Neuronal stem cell (in vitro differentiated cells): ENCODE results near the gene CERS1.

Experiments
- DNase-seq: peaks from one replicate; pipeline ENCODE4 v3.0.0-alpha.2; 2013; ENCODE audit warnings: low spot score
- H2AFZ ChIP-seq: one replicate; pipeline ENCODE4 v1.6.1; 2013; ENCODE audit warnings: mild to moderate bottlenecking, low read length, inconsistent platforms
- H2AK5ac ChIP-seq: 2 replicates; pipeline ENCODE4 v1.6.1; 2013; ENCODE audit warnings: low read depth, mild to moderate bottlenecking, inconsistent platforms, low read length, moderate library complexity, mixed read lengths
- H2BK120ac ChIP-seq: 2 replicates; pipeline ENCODE4 v1.6.1; 2013; ENCODE audit warnings: low read depth, mild to moderate bottlenecking, inconsistent platforms, low read length, moderate library complexity, mixed read lengths
- H2BK12ac ChIP-seq: one replicate; pipeline ENCODE4 v1.6.1; 2013; ENCODE audit warnings: low read length, inconsistent platforms
- H2BK15ac ChIP-seq: 2 replicates; pipeline ENCODE4 v1.6.1; 2013; ENCODE audit warnings: mild to moderate bottlenecking, low read length, inconsistent platforms, mixed read lengths
- H2BK5ac ChIP-seq: one replicate; pipeline ENCODE4 v1.6.1; 2013; ENCODE audit warnings: inconsistent platforms, mild to moderate bottlenecking, low read length, moderate library complexity
- H3K14ac ChIP-seq: one replicate; pipeline ENCODE4 v1.6.1; 2013; ENCODE audit warnings: low read length, inconsistent platforms
- H3K18ac ChIP-seq: 2 replicates; pipeline ENCODE4 v1.6.1; 2013; ENCODE audit warnings: low read length, inconsistent platforms
- H3K23ac ChIP-seq: 2 replicates; pipeline ENCODE4 v1.6.1; 2013; ENCODE audit warnings: low read depth, mild to moderate bottlenecking, mixed read lengths, low read length, inconsistent platforms; ENCODE audit not compliant: poor library complexity
- H3K27ac ChIP-seq: replicated peaks from 3 replicates; pipeline ENCODE4 v1.5.1; 2013; ENCODE audit warnings: low read length, inconsistent platforms
- H3K27me3 ChIP-seq, 3 experiments: 2 replicates each; pipeline ENCODE4 v1.6.1; 2013; ENCODE audit warnings: low read length in 3 of 3, mild to moderate bottlenecking in 2 of 3, inconsistent platforms in 1 of 3, low read depth in 1 of 3, mixed read lengths in 1 of 3, moderate library complexity in 1 of 3; ENCODE audit not compliant: control insufficient read depth in 3 of 3, insufficient read depth in 3 of 3
- H3K36me3 ChIP-seq, 2 donors: replicated peaks in 1 of 2; 2 replicates each; pipeline ENCODE4 v1.6.1; 2013; ENCODE audit warnings: low read length in 2 of 2; ENCODE audit not compliant: control insufficient read depth in 2 of 2, insufficient read depth in 2 of 2
- H3K4ac ChIP-seq: 2 replicates; pipeline ENCODE4 v1.6.1; 2013; ENCODE audit warnings: inconsistent platforms, mild to moderate bottlenecking, low read length, moderate library complexity
- H3K4me1 ChIP-seq, 2 donors: 1 replicate in 1 of 2; 2 replicates in 1 of 2; pipeline ENCODE4 v1.6.1; 2013; ENCODE audit warnings: low read length in 2 of 2, low read depth in 1 of 2; ENCODE audit not compliant: control insufficient read depth in 2 of 2, insufficient read depth in 1 of 2
- H3K4me2 ChIP-seq: one replicate; pipeline ENCODE4 v1.6.1; 2013; ENCODE audit warnings: mild to moderate bottlenecking, low read length, inconsistent platforms; ENCODE audit not compliant: insufficient read depth, poor library complexity, severe bottlenecking
- H3K4me3 ChIP-seq, 2 donors: 2 replicates each; pipeline ENCODE4 v1.5.1; 2013; ENCODE audit warnings: low read length in 2 of 2, mild to moderate bottlenecking in 2 of 2, inconsistent platforms in 1 of 2, moderate library complexity in 1 of 2
- H3K79me1 ChIP-seq: one replicate; pipeline ENCODE4 v1.6.1; 2013; ENCODE audit warnings: low read depth, mild to moderate bottlenecking, inconsistent platforms, low read length, moderate library complexity
- H3K9ac ChIP-seq: one replicate; pipeline ENCODE4 v1.6.1; 2013; ENCODE audit warnings: mild to moderate bottlenecking, low read depth, low read length, inconsistent platforms; ENCODE audit not compliant: poor library complexity
- H3K9me3 ChIP-seq, 2 donors: replicated peaks in 1 of 2; 2 replicates each; pipeline versions ENCODE3 to v1.6.1; 2013; ENCODE audit warnings: low read length in 2 of 2, mild to moderate bottlenecking in 2 of 2, inconsistent platforms in 1 of 2, low read depth in 1 of 2, mixed read lengths in 1 of 2, moderate library complexity in 1 of 2; ENCODE audit not compliant: control insufficient read depth in 2 of 2, insufficient read depth in 1 of 2
- H4K8ac ChIP-seq: one replicate; pipeline ENCODE4 v1.6.1; 2013; ENCODE audit warnings: low read depth, mild to moderate bottlenecking, inconsistent platforms, low read length, moderate library complexity
- H4K91ac ChIP-seq: one replicate; pipeline ENCODE4 v1.6.1; 2013; ENCODE audit warnings: low read length, low read depth, mild to moderate bottlenecking, inconsistent platforms; ENCODE audit not compliant: poor library complexity
- WGBS, 2 donors: extraction: QIAGEN DNeasy Blood & Tissue Kit; methylation state at CpG; one replicate each; pipeline ENCODE4 v1.1.7; 2013; ENCODE audit warnings: missing lambda C conversion rate in 2 of 2, mixed read lengths in 1 of 2; ENCODE audit not compliant: insufficient read length in 2 of 2, insufficient replicate concordance in 1 of 2; ENCODE audit errors: extremely low coverage in 2 of 2; 5-methylcytosine and 5-hydroxymethylcytosine counted together

Gene CERS1

DNA sequence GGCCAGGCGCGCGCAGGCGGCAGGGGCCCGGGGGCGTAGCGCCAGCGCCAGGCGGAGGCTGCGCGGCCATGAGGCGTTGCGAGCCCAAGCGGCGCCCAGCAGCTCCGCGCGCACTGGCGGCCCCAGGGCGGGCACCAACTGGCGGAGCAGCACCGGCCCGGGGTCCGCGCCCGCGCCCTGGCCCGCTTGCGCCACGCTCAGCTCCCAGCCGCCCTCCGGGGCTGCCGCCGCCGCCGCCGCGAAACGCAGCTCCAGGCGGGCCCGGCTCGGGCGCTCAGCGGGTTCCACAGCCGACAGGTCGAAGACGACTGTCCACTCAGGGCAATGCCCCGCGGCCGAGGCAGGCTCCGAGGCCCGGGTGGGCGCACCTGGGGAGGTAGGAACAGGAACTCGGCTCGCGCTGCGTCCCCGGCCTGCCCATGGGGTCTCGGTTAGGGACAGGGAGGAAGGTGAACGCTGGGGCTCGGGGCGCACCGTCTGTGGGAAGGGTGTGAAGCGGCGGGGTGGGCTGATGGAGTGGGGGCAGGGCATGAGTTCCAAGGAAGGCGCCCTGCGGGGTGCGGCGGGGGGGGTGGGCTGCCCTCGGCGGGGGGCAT lies 26.8 kb downstream of the CERS1 start:
- no peak for DNase-seq
- Histone ChIP-seq H3K27me3 (no peaks in the 10 kb centered on the region), H3K4me2 (no peak overlapping the region), H3K4me3 (no peak overlapping the region), H3K14ac (peak overlapping the region; percentile 38), H2AK5ac (no peak overlapping the region), H3K79me1 (peaks cover 2% of the 10 kb centered on the region), H4K8ac (no peak overlapping the region), H2BK5ac (no peak overlapping the region), H3K4me1 (peaks cover 0 to 3% of the 10 kb centered on the region in 2 donors), H4K91ac (no peak overlapping the region), H2BK120ac (no peak overlapping the region), H3K23ac (no peak overlapping the region), H3K9me3 (no peaks in the 10 kb centered on the region), H2BK15ac (no peak overlapping the region), H2AFZ (no peak overlapping the region), H3K4ac (no peak overlapping the region), H3K18ac (no peak overlapping the region), H3K27ac (no peak overlapping the region), H3K9ac (no peak overlapping the region), H3K36me3 (peaks cover 24 to 62% of the 10 kb centered on the region in 2 donors), H2BK12ac (no peak overlapping the region)
- WGBS, 2 donors, result no CpG with 5 or more reads among the region's 71 CpGs

DNA sequence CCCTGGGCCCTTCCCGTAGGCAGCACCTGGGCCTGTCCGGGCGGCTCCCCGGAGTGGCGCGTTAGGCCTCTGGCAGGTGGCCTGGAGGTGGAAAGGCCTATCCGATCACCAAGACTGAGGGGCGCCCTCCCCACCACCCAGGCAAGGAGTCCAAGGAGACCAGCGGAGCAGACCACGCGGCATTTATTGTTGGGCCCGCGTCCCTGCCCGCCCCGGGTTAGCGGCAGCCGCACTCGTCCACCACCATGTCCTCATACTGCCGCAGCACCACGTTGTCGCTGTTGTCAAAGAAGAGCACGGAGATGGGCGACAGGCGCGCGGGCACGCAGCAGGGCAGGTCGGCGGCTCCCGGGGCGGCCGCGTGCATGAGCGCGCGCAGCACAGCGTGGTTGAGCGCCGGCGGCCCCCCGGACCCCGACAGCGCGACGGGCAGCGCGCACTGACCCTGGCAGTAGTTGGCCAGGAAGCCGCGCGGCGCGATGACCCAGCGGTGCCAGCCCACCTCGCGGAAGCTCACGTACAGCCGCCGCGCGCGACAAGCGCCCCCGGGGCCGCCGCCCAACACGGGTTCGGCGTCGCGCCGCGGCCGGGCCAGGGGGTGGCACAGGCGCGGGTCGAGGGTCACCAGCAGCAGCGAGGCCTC lies 27.5 kb downstream of the CERS1 start:
- H3K23ac ChIP-seq, result no peak overlapping the region
- H2AK5ac ChIP-seq, result no peak overlapping the region
- no peak overlapping the region for H2AFZ ChIP-seq
- H2BK12ac ChIP-seq, result no peak overlapping the region
- H3K27ac ChIP-seq, result no peak overlapping the region
- no peak overlapping the region for H3K4me3 ChIP-seq
- no peak overlapping the region for H4K8ac ChIP-seq
- peaks cover 26 to 63% of the 10 kb centered on the region in 2 donors for H3K36me3 ChIP-seq
- peak overlapping the region; percentile 24 for H2BK5ac ChIP-seq
- no peaks in the 10 kb centered on the region for H3K27me3 ChIP-seq
- H3K4ac ChIP-seq, result no peak overlapping the region
- H4K91ac ChIP-seq, result no peak overlapping the region
- no peak for DNase-seq
- no peak overlapping the region for H2BK15ac ChIP-seq
- H3K18ac ChIP-seq, result peak overlapping the region; percentile 83
- H3K9ac ChIP-seq, result peak overlapping the region; percentile 4
- no peak overlapping the region for H2BK120ac ChIP-seq
- no peaks in the 10 kb centered on the region for H3K9me3 ChIP-seq
- no CpG with 5 or more reads among the region's 77 CpGs for WGBS, 2 donors
- H3K14ac ChIP-seq, result peak overlapping the region; percentile 94
- H3K4me2 ChIP-seq, result no peak overlapping the region
- H3K79me1 ChIP-seq, result peaks cover 4% of the 10 kb centered on the region
- peaks cover 0 to 3% of the 10 kb centered on the region in 2 donors for H3K4me1 ChIP-seq

DNA sequence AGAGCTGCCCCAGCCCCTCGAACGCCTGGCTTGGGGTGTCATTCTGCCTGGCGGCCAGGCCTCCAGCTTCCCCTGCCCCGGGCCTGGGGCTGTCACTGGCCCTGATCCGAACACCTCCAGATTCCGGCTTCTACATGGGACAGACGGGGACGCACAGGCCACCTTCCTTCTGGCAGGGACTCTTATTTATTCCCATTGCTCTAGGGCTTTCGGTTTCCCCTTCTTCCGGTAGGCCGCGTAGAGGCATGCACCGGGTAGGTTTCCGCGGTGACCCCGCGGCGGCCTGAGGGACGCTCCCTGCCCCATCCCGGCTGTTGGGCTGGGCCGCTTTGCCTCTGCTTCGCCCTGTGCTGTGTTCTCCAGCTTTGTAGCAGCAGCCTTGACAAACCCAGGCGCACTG lies 28.2 kb downstream of the CERS1 start:
- Histone ChIP-seq H3K18ac (no peak overlapping the region), H2BK15ac (no peak overlapping the region), H3K4ac (no peak overlapping the region), H3K4me1 (peaks cover 0 to 3% of the 10 kb centered on the region in 2 donors), H2BK120ac (no peak overlapping the region), H3K27me3 (no peaks in the 10 kb centered on the region), H2AFZ (no peak overlapping the region), H4K8ac (no peak overlapping the region), H2BK5ac (no peak overlapping the region), H3K9ac (peak overlapping the region; percentile 60), H3K27ac (no peak overlapping the region), H3K9me3 (no peaks in the 10 kb centered on the region), H2AK5ac (no peak overlapping the region), H3K23ac (peak overlapping the region; percentile 85), H3K79me1 (peaks cover 4% of the 10 kb centered on the region), H4K91ac (no peak overlapping the region), H2BK12ac (no peak overlapping the region), H3K14ac (no peak overlapping the region), H3K4me2 (no peak overlapping the region), H3K36me3 (peaks cover 33 to 66% of the 10 kb centered on the region in 2 donors), H3K4me3 (no peak overlapping the region)
- WGBS, 2 donors, result no CpG with 5 or more reads among the region's 23 CpGs
- no peak for DNase-seq

DNA sequence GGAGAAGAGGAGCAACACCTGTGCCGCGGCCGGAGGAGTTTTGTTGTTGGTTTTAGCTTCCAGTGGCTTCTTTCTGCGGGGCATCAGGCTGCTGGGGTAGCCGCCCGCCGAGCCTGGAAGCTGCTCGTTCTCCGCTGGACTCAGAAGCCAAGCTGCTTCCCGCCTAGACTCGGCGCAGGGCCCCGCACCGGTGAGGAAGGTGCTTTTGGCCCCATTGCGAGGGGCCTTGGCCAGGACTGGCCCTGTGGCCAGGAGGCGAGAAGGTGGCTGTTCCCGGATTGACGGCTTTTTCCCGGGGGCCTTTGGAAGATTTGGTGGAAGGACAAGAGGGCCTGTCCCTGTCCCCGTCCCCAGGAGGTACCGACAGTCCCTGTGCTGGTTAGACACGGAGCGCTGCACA lies 28.8 kb downstream of the CERS1 start:
- no peak overlapping the region for H3K18ac ChIP-seq
- no peak overlapping the region for H4K91ac ChIP-seq
- no peak overlapping the region for H3K4me2 ChIP-seq
- no peak overlapping the region for H4K8ac ChIP-seq
- H3K9ac ChIP-seq, result no peak overlapping the region
- H3K79me1 ChIP-seq, result peaks cover 4% of the 10 kb centered on the region
- H3K4me3 ChIP-seq, result no peak overlapping the region
- no peak overlapping the region for H3K14ac ChIP-seq
- H2BK15ac ChIP-seq, result no peak overlapping the region
- H3K36me3 ChIP-seq, result peaks cover 37 to 71% of the 10 kb centered on the region in 2 donors
- no peak overlapping the region for H3K27ac ChIP-seq
- peak overlapping the region; percentile 22 for H2BK12ac ChIP-seq
- H3K27me3 ChIP-seq, result no peaks in the 10 kb centered on the region
- no peak for DNase-seq
- H2AFZ ChIP-seq, result no peak overlapping the region
- no CpG with 5 or more reads among the region's 23 CpGs for WGBS, 2 donors
- no peak overlapping the region for H2BK5ac ChIP-seq
- H2AK5ac ChIP-seq, result peak overlapping the region; percentile 61
- H3K9me3 ChIP-seq, result no peaks in the 10 kb centered on the region
- H3K23ac ChIP-seq, result peak overlapping the region; percentile 85
- no peak overlapping the region for H3K4ac ChIP-seq
- peaks cover 0 to 3% of the 10 kb centered on the region in 2 donors for H3K4me1 ChIP-seq
- no peak overlapping the region for H2BK120ac ChIP-seq
